ENCODE results near the gene SLC25A12. TPM values are rescaled to one million over a fixed set of nuclear protein-coding genes. Genes with fewer than 3 reads are reported as not detected.

SLC25A12 gene
- total RNA-seq, 1 donor from 2014 or later = 13.9 TPM

DNA sequence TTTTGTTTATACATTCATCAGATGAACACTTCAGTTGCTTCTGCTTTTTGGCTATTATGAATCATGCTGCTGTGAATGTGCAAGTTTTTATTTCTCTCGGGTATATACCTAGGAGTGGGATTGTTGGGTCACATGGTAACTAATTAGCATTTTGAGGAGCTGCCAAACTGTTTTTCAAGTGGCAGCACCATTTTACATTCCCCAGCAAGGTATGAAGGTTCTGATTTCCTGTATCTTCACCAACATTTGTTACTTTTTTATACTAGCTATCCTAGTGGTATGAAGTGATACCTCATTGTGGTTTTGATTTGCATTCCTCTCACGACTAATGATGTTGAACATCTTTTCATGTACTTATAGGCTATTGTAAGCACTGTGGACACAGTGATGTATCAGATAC lies 152.9 kb downstream of the SLC25A12 start:
- Mint-ChIP-seq H3K4me3 (ENCODE audit: low read depth) (no peak overlapping the region), H3K9me3 (ENCODE audit: low read depth) (no peaks in the 10 kb centered on the region), H3K27me3 (no peaks in the 10 kb centered on the region), H3K4me1 (ENCODE audit: low read depth) (no peaks in the 10 kb centered on the region), H3K27ac (no peak overlapping the region), H3K36me3 (ENCODE audit: insufficient read depth) (peaks cover 34% of the 10 kb centered on the region)
- TF ChIP-seq, protein P1, sequence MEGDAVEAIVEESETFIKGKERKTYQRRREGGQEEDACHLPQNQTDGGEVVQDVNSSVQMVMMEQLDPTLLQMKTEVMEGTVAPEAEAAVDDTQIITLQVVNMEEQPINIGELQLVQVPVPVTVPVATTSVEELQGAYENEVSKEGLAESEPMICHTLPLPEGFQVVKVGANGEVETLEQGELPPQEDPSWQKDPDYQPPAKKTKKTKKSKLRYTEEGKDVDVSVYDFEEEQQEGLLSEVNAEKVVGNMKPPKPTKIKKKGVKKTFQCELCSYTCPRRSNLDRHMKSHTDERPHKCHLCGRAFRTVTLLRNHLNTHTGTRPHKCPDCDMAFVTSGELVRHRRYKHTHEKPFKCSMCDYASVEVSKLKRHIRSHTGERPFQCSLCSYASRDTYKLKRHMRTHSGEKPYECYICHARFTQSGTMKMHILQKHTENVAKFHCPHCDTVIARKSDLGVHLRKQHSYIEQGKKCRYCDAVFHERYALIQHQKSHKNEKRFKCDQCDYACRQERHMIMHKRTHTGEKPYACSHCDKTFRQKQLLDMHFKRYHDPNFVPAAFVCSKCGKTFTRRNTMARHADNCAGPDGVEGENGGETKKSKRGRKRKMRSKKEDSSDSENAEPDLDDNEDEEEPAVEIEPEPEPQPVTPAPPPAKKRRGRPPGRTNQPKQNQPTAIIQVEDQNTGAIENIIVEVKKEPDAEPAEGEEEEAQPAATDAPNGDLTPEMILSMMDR (IDR thresholded peaks at IDR 0.05; ENCODE audit: unreplicated experiment) = no peak
- DNase-seq (ENCODE audit: low spot score, unreplicated experiment) = no peak

DNA sequence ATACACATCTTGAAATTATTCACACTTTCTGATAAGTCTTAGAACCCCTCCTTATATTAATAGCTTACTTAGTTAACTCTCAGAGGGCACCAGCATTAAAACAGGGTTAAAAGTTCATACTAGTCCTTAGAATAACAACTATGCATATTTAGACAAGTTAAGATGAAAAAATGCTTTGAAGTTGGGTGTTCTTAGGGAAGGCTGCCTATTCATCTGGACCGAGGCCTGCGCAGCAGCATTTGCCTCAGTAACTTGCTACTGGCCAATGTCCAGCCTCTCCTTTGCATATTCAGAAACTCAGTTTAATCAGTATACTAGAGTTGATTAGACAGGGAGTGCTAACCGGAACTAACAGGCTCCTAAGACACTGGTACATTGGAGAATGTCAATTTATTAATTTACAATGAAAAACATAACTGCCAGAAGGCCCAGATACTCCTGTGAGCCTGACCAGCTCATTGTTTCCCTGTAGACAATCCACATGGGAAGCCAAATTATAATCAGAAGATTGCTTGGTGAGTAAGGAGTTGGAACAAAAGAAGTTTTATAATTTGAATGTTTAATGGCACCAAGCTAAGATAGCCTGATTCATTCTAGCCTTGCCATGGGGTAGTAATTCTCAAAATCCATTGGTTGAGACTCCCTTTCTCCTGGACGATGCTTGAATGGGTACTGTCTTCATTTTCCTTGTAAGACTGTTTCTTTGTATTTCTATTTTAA lies 157.9 kb downstream of the SLC25A12 start:
- no peak overlapping the region for H3K4me3 Mint-ChIP-seq (ENCODE audit: low read depth)
- H3K4me1 Mint-ChIP-seq (ENCODE audit: low read depth) = no peaks in the 10 kb centered on the region
- no peaks in the 10 kb centered on the region for H3K9me3 Mint-ChIP-seq (ENCODE audit: low read depth)
- TF ChIP-seq, protein P1 (IDR thresholded peaks at IDR 0.05; ENCODE audit: unreplicated experiment) = no peak
- peaks cover 42% of the 10 kb centered on the region for H3K36me3 Mint-ChIP-seq (ENCODE audit: insufficient read depth)
- no peak overlapping the region for H3K27ac Mint-ChIP-seq
- no peaks in the 10 kb centered on the region for H3K27me3 Mint-ChIP-seq
- DNase-seq (ENCODE audit: low spot score, unreplicated experiment) = no peak

Other genes starting within 250 kb of the SLC25A12 start
- gene DYNC1I2, start 206.8 kb downstream of the SLC25A12 start, total RNA-seq = 116 and 118 TPM in 2 replicates
- 40.5 and 41.2 TPM in 2 replicates for gene HAT1, start 28.2 kb upstream of the SLC25A12 start, total RNA-seq
- gene METAP1D, start 105.7 kb upstream of the SLC25A12 start, total RNA-seq = 8.3 and 9.8 TPM in 2 replicates
- 1.7 and 4.1 TPM in 2 replicates for gene DLX1, start 191.3 kb upstream of the SLC25A12 start, total RNA-seq
- gene DLX2, start 208.7 kb upstream of the SLC25A12 start, total RNA-seq = 1.7 and 3.4 TPM in 2 replicates

Measured in progenitor cell of endocrine pancreas (in vitro differentiated cells).